ENCODE results near the gene CNKSR3.

GRCh38 chr6:154428897-154429296 lies 81.6 kb downstream of the CNKSR3 start:
- TF ChIP-seq CTCF (IDR thresholded peaks at IDR 0.05) = no peak
- no peak for TF ChIP-seq POLR2A (IDR thresholded peaks at IDR 0.05)

All from thyroid gland (tissue), 4 donors.